ENCODE results near the gene MPPE1. TPM values are rescaled to one million over a fixed set of nuclear protein-coding genes. Genes with fewer than 3 reads are reported as not detected.
"Not testable (repeated sequence)": the region's sequence is repeated elsewhere in the genome, so short reads cannot be mapped to it uniquely, and the experiment has no call there.

MPPE1 gene
- total RNA-seq, 1 donor from 2014 or later: 19.8 TPM

DNA sequence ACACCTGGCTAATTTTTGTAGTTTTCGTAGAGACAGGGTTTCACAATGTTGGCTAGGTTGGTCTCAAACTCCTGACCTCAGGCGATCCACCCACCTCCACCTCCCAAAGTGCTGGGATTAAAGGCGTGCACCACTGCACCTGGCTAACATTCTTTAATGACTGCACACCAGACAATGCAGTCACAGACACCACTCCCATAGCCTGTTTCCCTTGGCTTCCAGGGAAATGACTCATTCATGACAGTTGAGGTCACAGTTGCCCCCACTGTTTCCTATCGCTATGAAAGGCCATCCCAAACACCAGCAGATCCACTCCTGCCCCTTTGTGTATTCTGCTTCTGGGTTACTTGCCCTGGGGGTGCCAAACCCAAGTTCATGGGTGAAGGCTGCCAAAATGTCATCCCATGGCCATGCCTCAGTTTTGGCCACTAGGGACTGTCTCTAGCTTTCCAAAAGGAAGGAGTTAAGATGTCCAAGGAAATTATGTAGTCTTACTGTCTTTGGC, 48.2 kb downstream of the MPPE1 start:
- DNase-seq (ENCODE audit: extremely low read depth, low read depth, low spot score): no peak

- no peak for DNase-seq (ENCODE audit: extremely low read depth, low read depth, low spot score)
Observed at GRCh38 chr18:11859282-11859830, 48.8 kb downstream of the MPPE1 start.

- peak; percentile 88 for DNase-seq (ENCODE audit: extremely low read depth, low read depth, low spot score)
Observed at GRCh38 chr18:11857177-11857887, 50.8 kb downstream of the MPPE1 start.

DNA sequence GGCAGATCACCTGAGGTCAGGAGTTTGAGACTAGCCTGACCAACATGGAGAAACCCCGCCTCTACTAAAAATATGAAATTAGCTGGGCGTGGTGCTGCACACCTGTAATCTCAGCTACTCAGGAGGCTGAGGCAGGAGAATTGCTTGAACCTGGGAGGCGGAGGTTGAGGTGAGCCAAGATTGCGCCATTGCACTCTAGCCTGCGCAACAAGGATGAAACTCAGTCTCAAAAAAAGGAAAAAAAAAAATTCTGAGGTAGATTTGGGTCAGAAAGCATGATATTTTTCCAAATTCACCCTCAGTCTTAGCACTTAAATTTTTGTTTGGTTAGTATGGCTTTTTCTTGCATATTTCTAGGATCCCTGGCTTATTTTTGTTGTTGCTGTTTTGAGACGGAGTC, 53.6 kb downstream of the MPPE1 start:
- not testable (repeated sequence) for DNase-seq (ENCODE audit: extremely low read depth, low read depth, low spot score)

GRCh38 chr18:11851806-11852337, 56.2 kb downstream of the MPPE1 start:
- DNase-seq (ENCODE audit: extremely low read depth, low read depth, low spot score): no peak

DNA sequence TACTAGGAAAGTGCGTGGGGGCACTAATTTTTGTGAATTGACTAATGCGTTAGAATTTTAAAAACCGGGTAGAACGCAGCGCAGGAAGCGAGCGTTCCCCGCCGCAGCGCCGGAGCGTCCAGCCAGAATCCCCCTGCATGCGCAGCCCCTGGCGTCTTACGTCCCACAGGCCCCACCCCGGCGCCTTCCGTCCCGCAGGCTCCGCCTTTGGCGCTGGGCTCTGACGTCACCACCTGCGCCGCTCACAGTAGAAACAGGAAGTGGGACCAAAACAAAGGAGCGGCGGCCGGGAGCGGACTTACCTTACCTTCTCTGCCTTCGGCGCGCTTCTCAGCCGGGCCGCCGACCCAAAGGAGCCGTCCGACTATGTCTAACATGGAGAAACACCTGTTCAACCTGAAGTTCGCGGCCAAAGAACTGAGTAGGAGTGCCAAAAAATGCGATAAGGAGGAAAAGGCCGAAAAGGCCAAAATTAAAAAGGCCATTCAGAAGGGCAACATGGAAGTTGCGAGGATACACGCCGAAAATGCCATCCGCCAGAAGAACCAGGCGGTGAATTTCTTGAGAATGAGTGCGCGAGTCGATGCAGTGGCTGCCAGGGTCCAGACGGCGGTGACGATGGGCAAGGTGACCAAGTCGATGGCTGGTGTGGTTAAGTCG, 56.8 kb downstream of the MPPE1 start, which contains the start of gene CHMP1B:
Gene CHMP1B, plus strand, starts transcription at position 268 of the 660 bp plus-strand sequence. Its CDS starts 99 bp downstream, at position 367.
- DNase-seq (ENCODE audit: extremely low read depth, low read depth, low spot score): no peak

GRCh38 chr18:11850821-11851145, 57.3 kb downstream of the MPPE1 start:
- DNase-seq (ENCODE audit: extremely low read depth, low read depth, low spot score): no peak

DNA sequence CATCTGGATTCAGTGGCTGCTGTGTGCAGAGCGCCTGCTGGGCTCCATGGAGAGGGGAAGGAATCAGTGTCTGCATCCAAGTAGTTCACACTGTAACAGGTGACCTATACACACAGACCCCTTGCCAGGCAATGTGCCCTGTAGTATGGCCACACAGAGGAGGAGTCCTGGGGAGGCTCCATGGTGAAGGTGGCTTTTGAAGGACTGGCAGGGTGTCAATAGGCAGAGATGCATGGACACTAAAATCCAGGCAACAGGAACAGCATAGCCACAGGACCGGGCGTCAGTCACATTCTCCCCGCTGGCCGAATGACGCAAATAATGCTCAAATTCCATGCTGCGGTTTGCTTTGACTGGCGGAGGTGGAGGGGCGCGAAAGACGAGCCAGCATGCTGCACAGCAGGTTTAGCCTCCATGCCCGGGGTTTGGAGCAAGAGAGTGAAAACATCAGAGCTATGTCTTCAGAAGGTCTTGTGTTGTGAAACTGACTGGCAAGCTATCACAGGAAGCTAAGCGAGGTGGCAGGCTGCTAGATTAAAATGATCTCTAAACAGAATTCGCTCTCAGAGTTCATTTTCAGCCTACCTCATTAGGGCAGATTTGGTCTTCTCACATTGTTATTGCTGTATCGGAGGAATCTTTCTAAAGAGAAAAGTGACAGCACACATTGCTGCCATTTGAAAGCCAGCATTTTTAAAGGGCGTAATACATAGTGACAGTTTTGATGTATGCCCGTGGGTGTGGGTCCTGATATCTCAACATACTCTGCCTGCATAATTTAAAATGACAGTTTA, 58.1 kb downstream of the MPPE1 start:
- DNase-seq (ENCODE audit: extremely low read depth, low read depth, low spot score): no peak

DNA sequence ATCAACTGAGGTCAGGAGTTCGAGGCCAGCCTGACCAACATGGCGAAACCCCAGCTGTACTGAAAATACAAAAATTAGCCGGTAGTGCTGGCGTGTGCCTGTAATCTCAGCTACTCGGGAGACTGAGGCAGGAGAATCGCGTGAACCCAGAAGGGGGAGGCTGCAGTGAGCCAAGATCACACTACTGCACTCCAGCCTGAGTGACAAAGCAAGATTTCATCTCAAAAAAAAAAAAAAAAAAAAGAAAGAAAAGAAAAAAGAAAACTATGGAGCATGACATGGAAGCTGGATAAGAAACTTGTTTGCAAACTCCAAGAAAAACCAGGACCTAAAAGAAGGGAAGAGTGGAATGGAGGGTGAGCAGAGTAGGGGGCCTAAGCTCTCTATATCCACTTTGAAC, 58.8 kb downstream of the MPPE1 start:
- no peak for DNase-seq (ENCODE audit: extremely low read depth, low read depth, low spot score)

- no peak for DNase-seq (ENCODE audit: extremely low read depth, low read depth, low spot score)
Observed at GRCh38 chr18:11847811-11848210, 60.3 kb downstream of the MPPE1 start.

- no peak for DNase-seq (ENCODE audit: extremely low read depth, low read depth, low spot score)
Observed at GRCh38 chr18:11845654-11846053, 62.5 kb downstream of the MPPE1 start.

DNA sequence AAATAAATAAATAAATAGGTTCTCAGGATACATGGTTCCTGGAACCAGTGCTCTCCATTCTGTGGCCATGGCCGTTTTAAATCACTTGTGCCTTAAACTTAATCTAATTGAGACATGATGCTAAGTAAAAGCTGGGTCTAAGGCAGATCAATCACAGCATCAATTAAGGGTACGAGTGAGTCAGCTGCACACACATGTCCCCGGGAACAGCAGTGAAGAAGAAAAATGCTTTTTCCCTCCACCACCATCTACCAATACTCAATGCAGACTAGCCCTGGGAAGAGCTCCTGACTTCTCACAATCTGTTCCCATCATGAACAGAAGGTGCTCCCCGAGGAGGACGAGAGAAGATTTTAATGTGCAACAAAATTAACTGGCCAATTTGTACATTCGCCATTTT, 63.7 kb downstream of the MPPE1 start:
- DNase-seq (ENCODE audit: extremely low read depth, low read depth, low spot score): no peak

DNA sequence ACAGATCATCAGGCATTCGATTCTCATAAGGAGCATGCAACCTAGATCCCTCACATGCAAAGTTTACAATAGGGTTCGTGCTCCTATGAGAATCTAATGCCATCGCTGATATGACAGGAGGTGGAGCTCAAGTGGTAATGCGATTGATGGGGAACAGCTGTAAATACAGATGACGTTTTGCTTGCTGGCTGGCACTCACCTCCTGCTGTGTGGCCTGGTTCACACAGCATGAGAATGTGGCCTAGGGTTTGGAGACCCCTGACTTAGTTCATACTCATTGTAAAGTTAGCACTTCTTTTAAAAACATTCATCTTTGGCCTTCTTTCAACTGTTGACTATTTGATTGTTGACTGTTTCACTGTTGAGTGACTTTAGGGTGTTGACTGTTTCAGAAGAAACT, 65.6 kb downstream of the MPPE1 start:
- no peak for DNase-seq (ENCODE audit: extremely low read depth, low read depth, low spot score)

DNA sequence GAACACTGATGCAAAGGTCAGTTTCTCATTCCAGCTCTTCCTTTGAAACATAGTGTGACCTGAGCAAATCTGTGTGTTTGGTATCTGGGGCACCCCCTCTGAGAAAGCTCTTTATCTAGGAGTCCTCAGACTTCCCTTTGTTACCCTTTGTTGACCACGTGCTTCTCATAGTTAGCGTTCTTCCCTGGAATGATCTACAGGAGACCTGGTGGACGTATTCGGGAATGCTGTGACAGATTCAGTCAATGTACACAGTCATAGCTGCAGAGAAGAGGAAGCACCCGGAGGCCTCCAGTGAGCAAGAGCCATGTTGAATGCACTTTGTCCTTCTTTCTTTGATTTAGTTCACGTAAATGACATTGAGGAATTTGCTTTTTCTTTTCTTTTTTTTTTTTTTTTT, 67.6 kb downstream of the MPPE1 start:
- no peak for DNase-seq (ENCODE audit: extremely low read depth, low read depth, low spot score)

DNA sequence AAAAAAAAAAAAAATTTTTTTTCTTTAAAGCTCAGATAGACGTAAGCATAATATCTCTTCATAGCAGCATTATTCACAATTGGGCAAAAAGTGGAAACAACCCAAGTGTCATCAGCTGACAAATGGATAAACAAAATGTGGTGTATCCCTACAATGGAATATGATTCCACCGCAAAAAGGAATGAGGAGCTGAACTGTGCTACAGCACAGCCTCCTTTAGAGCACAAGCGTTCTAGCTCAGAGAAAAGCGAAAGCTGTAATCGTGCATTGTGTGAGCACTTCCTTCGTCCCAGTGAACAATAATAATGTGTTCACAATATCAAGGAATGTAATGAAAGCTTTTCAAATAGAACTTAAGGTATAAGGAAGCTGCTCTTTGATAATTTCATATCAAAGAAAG, 68.6 kb downstream of the MPPE1 start:
- DNase-seq (ENCODE audit: extremely low read depth, low read depth, low spot score): no peak

- no peak for DNase-seq (ENCODE audit: extremely low read depth, low read depth, low spot score)
Observed at GRCh38 chr18:11834772-11835171, 73.3 kb downstream of the MPPE1 start.

Other genes starting within 250 kb of the MPPE1 start
- 0.41 and 1.8 TPM in 2 replicates for gene GNAL, start 219.1 kb downstream of the MPPE1 start, total RNA-seq
- 47.5 and 57.8 TPM in 2 replicates for gene CHMP1B, start 56.9 kb downstream of the MPPE1 start, total RNA-seq
- 2.5 and 2.7 TPM in 2 replicates for gene IMPA2, start 73.2 kb upstream of the MPPE1 start, total RNA-seq
- not detected in 2 replicates for gene ANKRD62, start 185.5 kb upstream of the MPPE1 start, total RNA-seq

Measured in glomerular endothelial cell (primary cell).